DLD1 (cell line): Measurements from ENCODE around the gene SPHK1.
"Not testable (repeated sequence)": the region's sequence is repeated elsewhere in the genome, so short reads cannot be mapped to it uniquely, and the experiment has no call there.

Source experiments
- in situ Hi-C: cut with HindIII; loops from 2 replicates; pipeline ENCODE4 v1.10.0; 2017; ENCODE audit warnings: low sequenced_read_pairs

The SPHK1 gene

GRCh38 chr17:76384222-76384986 lies at the start of gene SPHK1:
SPHK1 (plus strand) TSS chr17:76384609; CDS start chr17:76385645, 1,036 bp downstream.
- in situ Hi-C loops, result no loop called here

DNA sequence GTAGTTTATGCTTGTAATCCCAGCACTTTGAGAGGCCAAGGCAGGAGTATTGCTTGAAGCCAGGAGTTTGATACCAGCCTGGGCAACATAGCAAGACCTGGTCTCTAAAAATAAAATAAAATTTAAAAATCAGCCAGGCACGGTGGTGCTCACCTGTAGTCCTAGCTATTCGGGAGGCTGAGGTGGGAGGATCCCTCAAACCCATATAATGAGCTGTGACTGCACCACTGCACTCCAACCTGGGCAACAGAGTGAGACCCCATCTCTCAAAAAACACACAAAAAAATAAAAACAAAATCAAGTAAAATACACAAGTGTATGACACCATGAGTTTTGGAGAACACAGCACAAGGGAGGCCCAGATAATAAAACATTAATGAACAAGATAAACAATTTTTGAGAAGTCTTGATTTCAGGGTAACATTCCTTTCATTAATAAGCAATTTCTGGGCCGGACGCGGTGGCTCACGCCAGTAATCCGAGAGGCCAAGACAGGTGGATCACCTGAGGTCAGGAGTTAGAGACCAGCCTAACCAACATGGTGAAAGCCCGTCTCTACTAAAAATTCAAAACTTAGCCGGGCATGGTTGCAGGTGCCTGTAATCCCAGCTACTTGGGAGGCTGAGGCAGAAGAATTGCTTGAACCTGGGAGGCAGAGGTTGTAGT lies 48.6 kb upstream of the SPHK1 start:
- in situ Hi-C loops, result loop anchor here (25.0 kb wide), 1 partner anchor 101 kb away; no protein-coding TSS in a partner anchor

- in situ Hi-C loops, result loop anchor here (25.0 kb wide), 1 partner anchor 100 kb away; no protein-coding TSS in a partner anchor
Measured at GRCh38 chr17:76336756-76337412, 47.5 kb upstream of the SPHK1 start.

DNA sequence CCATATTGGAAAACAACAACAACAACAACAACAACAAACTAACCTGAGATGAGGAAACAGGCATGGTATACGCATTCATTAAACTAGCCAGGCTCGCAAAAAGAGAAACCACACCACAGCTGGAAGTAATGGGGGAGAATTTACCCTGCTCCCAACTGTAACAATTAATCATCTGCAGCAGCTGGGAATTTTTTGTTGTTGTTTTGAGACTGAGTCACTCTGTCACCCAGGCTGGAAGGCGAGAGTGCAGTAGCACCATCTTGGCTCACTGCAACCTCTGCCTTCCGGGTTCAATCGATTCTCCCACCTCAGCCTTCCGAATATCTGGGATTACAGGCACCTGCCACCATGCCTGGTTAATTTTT lies 47.0 kb upstream of the SPHK1 start:
- in situ Hi-C loops, result loop anchor here (25.0 kb wide), 1 partner anchor 100 kb away; no protein-coding TSS in a partner anchor

GRCh38 chr17:76341301-76341700 lies 43.1 kb upstream of the SPHK1 start:
- in situ Hi-C loops, result loop anchor here (25.0 kb wide), 1 partner anchor 96 kb away; no protein-coding TSS in a partner anchor

GRCh38 chr17:76343106-76343505 lies 41.3 kb upstream of the SPHK1 start:
- in situ Hi-C loops, result loop anchor here (25.0 kb wide), 1 partner anchor 94 kb away; no protein-coding TSS in a partner anchor

DNA sequence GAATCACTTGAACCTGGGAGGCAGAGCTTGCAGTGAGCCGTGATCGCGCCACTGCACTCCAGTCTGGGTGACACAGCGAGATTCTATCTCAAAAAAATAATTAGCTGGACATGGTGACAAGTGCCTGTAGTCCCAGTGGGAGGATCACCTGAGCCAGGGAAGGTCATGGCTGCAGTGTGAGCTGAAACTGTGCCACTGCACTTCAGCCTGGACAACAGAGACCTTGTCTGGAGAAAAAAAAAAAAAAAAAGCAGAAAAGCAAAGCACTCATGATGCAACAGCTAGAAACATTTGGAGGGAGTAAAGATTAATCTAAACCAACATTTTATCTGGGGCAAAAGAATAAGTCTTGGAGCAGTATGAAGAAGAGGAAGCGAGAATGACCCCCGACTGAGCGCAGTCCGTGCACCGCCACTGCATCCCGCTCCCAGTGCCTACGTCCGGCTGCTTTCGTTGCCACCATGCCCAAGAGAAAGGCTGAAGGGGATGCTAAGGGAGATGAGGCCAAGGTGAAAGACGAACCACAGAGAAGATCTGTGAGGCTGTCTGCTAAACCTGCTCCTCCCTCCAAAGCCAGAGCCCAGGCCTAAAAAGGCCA lies 38.9 kb upstream of the SPHK1 start:
- in situ Hi-C loops, result loop anchor here (25.0 kb wide), 1 partner anchor 92 kb away; no protein-coding TSS in a partner anchor

- in situ Hi-C loops, result loop anchor here (25.0 kb wide), 1 partner anchor 90 kb away; no protein-coding TSS in a partner anchor
Measured at GRCh38 chr17:76346936-76347335, 37.5 kb upstream of the SPHK1 start.

DNA sequence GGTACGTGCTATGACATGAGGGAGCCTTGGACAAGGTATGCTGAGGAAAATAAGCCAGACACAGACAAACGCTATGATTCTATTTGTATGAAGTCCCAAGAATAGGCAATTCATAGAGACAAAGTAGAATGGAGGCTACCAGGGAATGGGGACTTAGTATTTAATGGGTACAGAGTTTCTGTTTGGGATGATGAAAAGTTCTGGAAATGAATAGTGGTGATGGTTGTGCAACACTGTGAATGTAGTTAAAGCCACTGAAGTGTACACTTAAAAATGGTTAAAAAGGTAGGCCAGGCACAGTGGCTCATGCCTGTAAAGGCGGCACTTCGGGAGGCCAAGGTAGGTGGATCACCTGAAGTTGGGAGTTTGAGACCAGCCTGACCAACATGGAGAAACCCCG lies 33.9 kb upstream of the SPHK1 start:
- in situ Hi-C loops, result no loop called here

GRCh38 chr17:76351526-76352071 lies 32.8 kb upstream of the SPHK1 start:
- in situ Hi-C loops, result no loop called here

DNA sequence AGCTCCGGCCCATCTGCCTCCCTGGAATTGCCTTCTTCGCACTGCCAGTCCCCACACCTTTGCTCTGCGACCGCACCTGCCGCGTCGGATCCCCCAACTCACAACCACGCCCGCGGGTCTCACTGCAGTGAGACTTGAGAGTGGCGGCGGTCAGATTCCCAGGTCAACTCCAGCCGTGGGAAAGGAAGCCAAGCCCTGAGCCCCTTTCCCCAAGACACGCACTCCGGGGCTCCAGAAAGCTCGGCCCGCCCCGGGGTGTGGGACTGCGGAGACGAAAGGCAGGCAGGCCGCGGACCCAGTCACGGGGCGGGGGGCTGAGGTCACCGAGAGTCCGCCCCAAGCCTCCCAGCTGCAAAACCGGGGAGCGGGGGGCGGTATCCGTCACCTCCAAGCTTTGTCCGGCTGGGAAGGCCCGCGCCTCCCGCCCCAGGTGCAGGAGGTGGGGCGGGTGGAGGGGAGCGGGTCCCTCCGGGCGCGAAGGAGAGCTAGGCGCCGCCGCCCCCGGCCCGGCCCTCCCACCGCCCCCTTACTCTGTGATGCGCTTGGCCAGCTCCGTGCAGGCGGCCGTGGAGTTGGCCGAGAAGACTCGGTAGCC lies 31.3 kb upstream of the SPHK1 start:
- in situ Hi-C loops, result no loop called here

- in situ Hi-C loops, result no loop called here
Measured at GRCh38 chr17:76353599-76354316, 30.7 kb upstream of the SPHK1 start, which contains the start of gene PRPSAP1. PRPSAP1 (minus strand) TSS chr17:76353916; CDS start chr17:76353703, 213 bp downstream.

DNA sequence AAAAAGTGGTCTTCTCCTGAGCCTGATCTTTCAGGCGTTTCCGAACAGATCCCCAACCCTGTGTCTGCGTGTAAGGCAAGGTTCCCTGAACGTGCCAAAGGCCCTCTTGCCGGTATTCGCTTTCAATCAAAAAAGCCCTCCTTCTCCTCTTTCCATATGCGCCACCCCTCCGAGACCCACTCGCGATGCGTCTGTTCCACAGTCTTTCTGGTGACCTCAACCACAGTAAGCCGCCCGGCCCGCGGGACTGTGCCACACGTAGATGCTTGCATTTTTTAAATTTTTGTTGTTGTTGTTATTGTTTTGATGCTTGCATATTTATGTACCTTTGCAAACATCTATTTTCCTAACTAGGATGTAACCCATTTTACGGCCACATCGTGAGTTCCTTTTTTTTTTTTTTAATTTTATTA lies 30.1 kb upstream of the SPHK1 start:
- in situ Hi-C loops, result no loop called here

- in situ Hi-C loops, result no loop called here
Measured at GRCh38 chr17:76354747-76355310, 29.6 kb upstream of the SPHK1 start.

DNA sequence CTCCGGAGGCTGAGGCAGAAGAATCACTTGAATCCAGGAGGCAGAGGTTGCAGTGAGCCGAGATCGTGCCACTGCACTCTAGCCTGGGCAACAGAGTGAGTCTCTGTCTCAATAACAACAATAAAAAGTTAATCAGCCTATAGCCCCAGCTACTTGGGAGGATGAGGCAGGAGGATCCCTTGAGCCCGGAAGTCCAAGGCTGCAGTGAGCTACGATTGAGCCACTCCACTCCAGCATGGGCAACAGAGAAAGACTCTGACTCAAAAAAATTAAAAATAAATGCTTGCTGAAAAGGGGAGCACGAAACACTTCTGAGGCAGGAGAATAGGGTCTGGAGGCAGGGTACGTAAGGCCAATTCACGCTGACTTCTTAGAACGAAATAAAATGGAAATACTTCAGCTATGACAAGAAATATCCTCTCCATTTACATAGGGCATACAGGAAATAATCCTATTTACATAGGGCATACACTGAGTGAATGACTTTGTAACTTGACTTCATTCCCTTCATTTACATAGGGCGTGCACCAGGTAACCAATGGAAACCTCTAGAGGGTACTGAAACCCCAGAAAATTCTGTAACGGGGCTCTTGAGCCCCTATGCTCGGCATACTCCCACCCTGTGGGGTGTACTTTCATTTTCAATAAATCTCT lies 27.5 kb upstream of the SPHK1 start:
- in situ Hi-C loops, result no loop called here

DNA sequence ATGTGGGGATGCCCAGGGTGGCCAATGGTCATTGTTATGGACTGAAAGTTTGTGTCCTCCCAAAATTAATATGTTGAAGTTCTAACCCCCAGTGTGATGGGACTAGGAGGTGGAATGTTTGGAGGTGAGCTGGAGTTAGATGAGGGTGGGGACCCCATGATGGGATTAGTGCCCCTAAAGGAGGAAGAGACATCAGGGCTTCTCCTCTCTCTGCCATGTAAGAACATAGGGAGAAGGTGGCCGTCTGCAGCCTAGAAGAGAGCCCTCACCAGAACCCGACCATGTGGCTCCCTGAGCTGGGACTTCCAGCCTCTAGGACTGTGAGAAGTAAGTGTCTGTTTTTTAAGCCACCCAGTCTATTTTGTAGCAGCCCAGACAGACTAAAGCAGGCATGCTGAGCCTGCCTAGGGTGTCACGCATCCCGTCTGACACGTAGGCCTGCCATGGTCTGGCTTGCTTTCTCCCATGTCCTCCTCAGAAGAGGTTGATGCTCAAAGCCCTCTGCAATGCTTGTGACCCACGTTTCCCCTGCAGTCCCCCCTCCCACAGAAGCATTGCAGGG lies 26.7 kb upstream of the SPHK1 start:
- in situ Hi-C loops, result no loop called here

- in situ Hi-C loops, result no loop called here
Measured at GRCh38 chr17:76359375-76359774, 25.0 kb upstream of the SPHK1 start.

- in situ Hi-C loops, result not testable (repeated sequence)
Measured at GRCh38 chr17:76359776-76360175, 24.6 kb upstream of the SPHK1 start.
